NCI-H128 (cell line): Measurements from ENCODE around the gene BBS4.
"Not testable (repeated sequence)": the region's sequence is repeated elsewhere in the genome, so short reads cannot be mapped to it uniquely, and the experiment has no call there.

Experiments used
- DNase-seq: peaks from one replicate; lab custom pipeline; 2025; ENCODE audit not compliant: unreplicated experiment; lab: John Stamatoyannopoulos, UW

Gene BBS4, protein sequence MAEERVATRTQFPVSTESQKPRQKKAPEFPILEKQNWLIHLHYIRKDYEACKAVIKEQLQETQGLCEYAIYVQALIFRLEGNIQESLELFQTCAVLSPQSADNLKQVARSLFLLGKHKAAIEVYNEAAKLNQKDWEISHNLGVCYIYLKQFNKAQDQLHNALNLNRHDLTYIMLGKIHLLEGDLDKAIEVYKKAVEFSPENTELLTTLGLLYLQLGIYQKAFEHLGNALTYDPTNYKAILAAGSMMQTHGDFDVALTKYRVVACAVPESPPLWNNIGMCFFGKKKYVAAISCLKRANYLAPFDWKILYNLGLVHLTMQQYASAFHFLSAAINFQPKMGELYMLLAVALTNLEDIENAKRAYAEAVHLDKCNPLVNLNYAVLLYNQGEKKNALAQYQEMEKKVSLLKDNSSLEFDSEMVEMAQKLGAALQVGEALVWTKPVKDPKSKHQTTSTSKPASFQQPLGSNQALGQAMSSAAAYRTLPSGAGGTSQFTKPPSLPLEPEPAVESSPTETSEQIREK

DNA sequence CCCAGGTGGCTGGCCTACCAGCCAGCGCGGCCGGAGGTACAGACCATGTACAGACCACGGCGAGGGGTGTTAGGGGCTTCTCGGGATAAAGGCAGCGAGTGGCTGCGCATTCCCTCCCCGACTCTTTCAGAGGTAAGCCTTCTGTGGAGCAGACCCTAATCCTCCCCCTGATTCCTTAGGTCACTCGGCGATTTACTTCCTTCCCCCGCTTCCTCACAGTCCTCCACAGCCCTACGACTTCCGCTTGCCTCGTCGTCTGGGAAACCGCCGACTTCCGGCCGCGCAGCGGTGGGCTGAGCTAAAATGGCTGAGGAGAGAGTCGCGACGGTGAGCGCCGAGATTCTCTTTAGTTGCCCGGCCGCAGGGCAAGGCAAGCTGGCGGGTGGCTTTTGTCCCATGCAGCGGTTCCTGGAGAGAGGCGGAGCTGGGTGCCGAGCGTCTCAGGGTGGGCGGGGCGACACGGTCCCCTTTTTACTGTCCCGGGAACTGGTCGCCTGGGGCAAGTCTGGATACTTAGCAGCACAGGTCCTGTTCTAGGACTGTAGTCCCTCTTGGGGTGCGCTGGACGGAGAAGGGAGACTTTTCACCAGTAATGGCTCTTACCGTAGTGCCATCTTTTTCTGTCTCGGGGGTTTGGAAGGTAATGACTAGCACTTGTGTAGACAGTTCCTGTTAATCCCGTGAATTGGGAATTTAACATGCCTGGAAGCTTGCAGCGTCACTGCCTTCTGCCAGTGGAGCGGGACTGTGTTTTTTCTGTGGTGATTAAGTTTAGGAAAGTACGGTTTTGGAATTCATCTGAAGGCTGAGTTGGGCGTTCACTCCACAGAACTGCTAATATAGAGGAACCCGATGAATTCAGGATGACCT is at the start of gene BBS4, which contains the start of gene HIGD2B:
BBS4 (plus strand) TSS at position 283 of the 870 bp plus-strand sequence; CDS start at position 304, 21 bp downstream.
HIGD2B (minus strand) TSS at position 258 of the 870 bp plus-strand sequence. CDS start 9,808 bp downstream, outside the sequence.
- DNase-seq = no peak

GRCh38 chr15:72636519-72637282 is 49.3 kb upstream of the BBS4 start:
- not testable (repeated sequence) for DNase-seq

GRCh38 chr15:72639759-72640483 is 46.1 kb upstream of the BBS4 start:
- not testable (repeated sequence) for DNase-seq

DNA sequence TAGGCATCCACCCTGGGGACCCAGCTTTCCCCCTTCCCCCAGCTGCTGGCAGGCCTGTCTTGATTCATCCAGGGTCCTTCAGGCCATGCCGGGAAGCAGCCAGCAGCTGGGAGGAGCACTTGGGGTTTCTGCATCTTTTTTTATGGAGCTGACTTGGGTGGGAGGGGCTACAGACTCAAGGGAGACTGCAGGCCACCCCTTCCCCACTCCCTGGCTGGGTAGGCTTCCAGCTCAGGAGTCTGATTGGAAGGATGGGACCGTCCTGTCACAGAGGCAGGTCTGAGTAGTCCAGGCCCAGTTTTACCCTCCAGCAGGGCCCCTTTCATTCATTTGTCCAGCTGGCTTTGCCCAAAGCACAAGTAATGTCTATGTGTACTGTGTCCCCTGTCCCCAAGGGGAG is 43.7 kb upstream of the BBS4 start:
- not testable (repeated sequence) for DNase-seq

DNA sequence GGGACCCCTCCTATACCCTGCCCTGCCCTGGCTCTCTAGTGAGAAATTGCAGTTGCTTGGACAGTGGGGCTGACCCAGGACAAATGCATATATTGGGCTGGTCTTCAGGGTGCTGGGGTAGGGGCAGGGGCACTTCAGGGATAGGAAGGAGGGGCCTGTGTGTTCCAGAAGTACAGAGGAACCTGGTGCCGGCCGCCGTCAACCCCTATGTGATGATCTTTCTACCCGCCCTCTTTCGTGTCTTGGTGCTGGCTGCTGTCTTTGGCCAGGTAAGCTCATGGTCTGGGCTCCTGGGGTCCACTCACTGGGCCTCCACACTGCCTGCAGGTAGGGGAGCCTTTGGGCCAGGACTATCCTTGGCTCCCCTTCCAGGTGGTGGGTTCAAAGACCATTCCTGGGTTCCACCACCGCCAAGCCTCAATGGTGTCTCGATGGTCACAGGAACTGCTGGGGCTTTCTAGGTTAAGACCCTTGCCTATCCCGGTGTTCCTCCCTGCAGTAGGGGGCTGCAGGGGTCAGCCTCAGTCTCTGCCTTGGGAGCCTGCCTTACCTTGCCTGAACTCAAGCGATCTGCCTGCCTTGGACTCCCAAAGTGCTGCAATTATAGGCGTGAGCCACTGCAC is 37.3 kb upstream of the BBS4 start:
- not testable (repeated sequence) for DNase-seq

GRCh38 chr15:72654397-72654796 is 31.6 kb upstream of the BBS4 start, which contains the start of gene GOLGA6B:
Gene GOLGA6B, plus strand, starts transcription at chr15:72654697. Its CDS starts 41 bp downstream, at chr15:72654738.
- not testable (repeated sequence) for DNase-seq

DNA sequence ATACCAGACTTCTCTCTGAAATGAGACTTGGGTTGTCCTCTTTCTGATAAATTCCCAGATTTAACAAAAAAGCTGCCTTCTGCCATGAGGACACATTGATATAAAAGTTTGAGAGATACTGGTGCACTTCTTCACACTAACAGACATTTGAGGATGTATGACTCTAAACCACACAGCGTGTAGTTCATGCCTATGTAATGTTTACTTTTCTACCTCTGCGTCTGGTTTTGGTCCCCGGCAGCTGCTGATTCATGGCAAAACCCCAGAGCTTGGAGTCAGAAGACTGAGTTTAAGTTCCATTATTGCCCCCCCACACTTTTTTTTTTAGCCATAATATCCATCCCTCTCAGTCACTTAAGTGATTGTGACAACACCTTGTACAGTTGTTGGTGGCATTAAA is 30.0 kb upstream of the BBS4 start:
- DNase-seq = not testable (repeated sequence)

GRCh38 chr15:72661081-72661480 is 24.9 kb upstream of the BBS4 start:
- not testable (repeated sequence) for DNase-seq

DNA sequence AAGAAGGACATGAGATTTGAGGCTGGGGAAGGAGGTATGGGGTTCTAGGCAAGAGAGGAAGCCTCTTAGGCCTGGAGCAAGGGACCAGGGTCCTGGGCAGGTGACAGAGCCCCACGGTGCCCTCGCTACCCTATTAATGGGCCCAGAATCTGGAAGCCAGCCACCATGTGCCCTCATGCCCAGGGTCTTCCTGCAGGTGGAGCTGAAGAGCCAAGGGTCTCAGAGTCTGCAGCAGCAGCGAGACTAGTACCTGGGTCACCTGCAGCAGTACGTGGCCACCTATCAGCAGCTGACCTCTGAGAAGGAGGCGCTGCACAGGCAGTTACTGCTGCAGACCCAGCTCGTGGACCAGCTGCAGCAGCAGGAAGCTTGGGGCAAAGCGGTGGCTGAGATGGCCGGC is 22.1 kb upstream of the BBS4 start:
- DNase-seq = not testable (repeated sequence)

DNA sequence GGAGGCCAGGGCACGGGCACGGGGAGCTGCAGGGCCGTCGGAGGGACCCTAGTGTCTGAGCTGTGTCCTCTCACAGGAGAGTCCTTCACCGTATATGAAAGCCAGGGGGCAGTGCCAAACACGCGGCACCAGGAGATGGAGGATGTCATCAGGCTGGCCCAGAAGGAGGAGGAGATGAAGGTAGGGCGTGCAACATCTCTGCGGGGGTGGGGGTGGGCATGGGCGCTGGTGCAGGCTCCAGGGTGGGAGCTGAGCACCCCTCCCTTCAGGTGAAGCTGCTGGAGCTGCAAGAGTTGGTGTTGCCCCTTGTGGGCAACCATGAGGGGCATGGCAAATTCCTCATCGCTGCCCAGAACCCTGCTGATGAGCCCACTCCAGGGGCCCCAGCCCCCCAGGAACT is 20.3 kb upstream of the BBS4 start:
- not testable (repeated sequence) for DNase-seq

GRCh38 chr15:72669803-72670202 is 16.2 kb upstream of the BBS4 start:
- DNase-seq = not testable (repeated sequence)

DNA sequence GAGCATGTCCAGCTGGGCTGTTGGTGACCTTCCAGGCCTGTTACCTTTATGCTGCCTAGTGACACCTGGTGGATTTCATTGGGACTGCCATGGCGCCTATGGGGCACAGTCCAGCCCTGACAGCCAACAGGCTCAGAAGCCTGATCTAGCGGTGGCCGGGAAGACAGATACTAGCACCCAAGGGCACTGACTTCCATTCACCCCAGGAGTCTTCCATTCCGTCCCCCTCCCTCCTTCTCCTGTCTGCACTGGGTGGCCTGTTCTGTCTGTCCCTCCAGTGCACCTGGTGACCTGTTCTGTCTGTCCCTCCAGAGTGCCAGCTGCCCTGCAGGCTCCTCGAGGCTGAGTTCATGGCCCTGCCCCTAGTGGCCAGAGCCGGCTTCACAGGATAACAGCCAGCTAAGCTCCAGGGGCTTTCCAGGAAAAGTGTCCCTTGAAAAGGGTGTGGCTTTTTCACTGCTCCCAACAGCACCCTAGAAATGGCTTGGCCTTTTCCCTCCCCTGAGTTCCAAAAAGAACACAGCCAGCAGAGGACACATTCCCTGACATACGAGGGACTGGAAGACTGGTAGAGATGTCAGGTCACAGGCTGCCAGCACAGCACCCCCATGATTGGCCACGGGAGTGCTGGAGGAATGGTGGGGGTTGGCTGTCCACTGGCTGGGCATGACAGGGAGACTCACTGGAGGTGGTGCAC is 15.2 kb upstream of the BBS4 start:
- not testable (repeated sequence) for DNase-seq

- no peak for DNase-seq
Measured at GRCh38 chr15:72671525-72671924, 14.5 kb upstream of the BBS4 start.

DNA sequence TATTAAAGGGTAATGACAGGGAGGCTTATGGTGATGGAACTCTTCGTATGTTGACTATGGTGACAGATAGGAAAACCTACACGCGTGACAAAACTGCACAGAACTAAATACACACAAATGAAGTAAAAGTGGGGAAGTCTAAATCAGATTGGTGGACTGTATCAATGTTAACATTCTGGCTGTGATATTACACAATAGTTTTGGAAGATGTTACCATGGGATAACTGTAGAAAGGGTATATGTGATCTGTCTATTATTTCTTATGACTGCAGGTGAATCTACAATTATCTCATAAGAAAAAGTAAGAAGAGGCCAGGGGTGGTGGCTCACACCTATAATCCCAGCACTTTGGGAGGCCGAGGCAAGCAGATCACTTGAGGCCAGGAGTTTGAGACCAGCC is 9.2 kb upstream of the BBS4 start:
- DNase-seq = no peak

DNA sequence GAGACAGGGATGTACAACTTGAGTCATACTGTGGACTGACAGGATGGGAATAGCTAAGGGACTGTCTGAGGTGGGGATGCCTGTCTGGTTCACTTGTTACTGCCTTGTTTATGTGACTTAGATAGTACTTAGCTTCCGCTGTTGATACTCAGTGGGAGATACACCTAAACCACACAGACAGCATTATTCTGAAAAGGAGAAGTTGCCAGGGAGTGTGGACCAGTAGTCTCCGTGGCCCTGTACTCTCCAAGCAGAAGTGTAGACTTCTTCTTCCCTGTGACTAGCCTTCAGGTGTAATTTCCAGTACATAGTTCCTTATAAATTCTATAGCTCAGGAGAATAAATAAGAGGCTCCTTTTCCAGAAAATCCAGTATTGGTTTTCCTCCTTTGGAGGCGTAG is 5.1 kb upstream of the BBS4 start:
- DNase-seq = no peak

GRCh38 chr15:72682772-72683171 is 3.2 kb upstream of the BBS4 start:
- no peak for DNase-seq

GRCh38 chr15:72685301-72685924 is 594 bp upstream of the BBS4 start:
- DNase-seq = no peak

DNA sequence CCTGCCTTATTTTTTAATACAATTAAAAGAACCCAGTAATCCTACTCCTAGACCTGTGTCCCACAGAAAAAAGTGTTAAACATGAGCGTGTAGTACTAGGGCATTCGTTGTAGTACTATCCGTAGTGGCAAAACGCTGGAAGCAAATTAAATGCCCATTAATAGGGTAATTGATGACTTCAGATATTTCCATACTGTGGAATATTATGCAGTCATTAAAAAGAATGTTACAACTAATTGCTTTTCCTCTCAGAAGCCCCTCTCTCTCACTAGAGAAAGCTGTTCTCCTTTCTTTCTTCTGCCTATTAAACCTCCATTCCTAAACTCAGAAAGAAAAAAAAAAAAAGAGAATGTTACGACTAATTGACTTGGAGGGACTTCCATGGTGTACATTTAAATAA is 2.7 kb downstream of the BBS4 start:
- no peak for DNase-seq
